Stimulated activated naive CD4-positive, alpha-beta T cell treated with Interleukin-2 at 50 U/mL for 16 hours (primary cell): ENCODE results near the gene NRN1L.

Experiments used
- DNase-seq: peaks from one replicate; lab custom pipeline; 2025; lab: John Stamatoyannopoulos, UW

NRN1L gene

DNA sequence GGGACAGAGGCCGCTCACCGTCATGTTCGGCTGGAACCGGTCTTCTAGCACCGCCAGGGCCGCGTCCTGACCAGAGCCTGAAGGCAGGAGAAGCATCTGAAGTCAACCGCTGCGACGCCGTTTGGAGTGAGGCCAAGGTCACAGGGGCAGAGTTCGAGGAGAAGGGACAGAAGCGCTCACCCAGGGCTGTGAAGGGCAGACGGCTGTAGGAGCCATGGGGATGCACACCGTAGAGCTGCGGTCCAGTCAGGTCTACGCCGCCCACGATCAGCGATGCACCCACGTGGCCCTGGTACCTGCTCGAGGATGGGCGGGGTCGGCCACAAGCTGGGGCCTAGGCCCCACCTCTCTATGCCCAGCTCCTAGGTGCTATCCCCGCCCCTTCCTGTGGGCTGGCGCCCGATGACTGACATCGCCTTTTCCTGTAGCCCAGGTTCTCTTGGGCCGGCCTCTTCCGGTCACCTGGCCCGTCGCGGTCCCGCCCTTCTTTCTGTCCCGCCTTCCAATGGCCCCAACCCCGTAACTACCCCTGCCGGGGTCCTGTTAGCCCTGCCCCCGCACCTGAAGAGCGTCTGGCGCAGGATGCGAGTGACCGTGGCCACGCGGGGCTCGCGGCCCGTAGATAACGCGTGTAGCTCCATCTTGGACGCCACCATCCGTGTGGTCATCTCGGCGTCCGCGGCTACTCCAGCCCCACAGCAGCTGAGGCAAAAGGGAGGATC lies 50.9 kb downstream of the NRN1L start:
- peak; percentile 95 for DNase-seq
